ENCODE data around the gene EBP. TPM values are rescaled to one million over a fixed set of nuclear protein-coding genes. Genes with fewer than 3 reads are reported as not detected.

Gene EBP
- total RNA-seq, 4 donors from 2014 or later: 19.9 to 88.7 (median 67.6) TPM

GRCh38 chrX:48476919-48477318 lies 44.7 kb upstream of the EBP start:
- 78 to 80% methylated on average over 1 to 4 of the region's 4 CpGs for WGBS, 2 donors (ENCODE audit: low coverage in 1 of 2)
- intact Hi-C loops (cut with DNase I; ENCODE audit: low total_unique reads) (no loop called here), in situ Hi-C loops (cut with MboI; ENCODE audit: low pct_ligation_motif_present in 1 of 4, low pct_unique_long_range_greater_than_20kb in 1 of 4, low sequenced_read_pairs in 3 of 4) (loop anchor here in 2 of 4 donors (25.0 kb wide), 1 partner anchor 390 kb away; no protein-coding TSS in a partner anchor)
- no peak for DNase-seq
- Histone ChIP-seq H3K9me3 (no peaks in the 10 kb centered on the region), H3K27me3 (no peaks in the 10 kb centered on the region), H3K4me1 (peaks cover 0 to 16% (median 6%) of the 10 kb centered on the region in 4 donors), H3K36me3 (no peaks in the 10 kb centered on the region), H3K4me3 (peak overlapping the region in 3 of 4 donors; percentile 55 to 80 (median 70)), H3K27ac (peak overlapping the region in 3 of 4 donors; percentile 85 to 88 (median 85))
- no peak for TF ChIP-seq POLR2AphosphoS5 (IDR thresholded peaks at IDR 0.05)
- TF ChIP-seq EP300 (IDR thresholded peaks at IDR 0.05; ENCODE audit: low read depth): no peak
- TF ChIP-seq, protein P1, sequence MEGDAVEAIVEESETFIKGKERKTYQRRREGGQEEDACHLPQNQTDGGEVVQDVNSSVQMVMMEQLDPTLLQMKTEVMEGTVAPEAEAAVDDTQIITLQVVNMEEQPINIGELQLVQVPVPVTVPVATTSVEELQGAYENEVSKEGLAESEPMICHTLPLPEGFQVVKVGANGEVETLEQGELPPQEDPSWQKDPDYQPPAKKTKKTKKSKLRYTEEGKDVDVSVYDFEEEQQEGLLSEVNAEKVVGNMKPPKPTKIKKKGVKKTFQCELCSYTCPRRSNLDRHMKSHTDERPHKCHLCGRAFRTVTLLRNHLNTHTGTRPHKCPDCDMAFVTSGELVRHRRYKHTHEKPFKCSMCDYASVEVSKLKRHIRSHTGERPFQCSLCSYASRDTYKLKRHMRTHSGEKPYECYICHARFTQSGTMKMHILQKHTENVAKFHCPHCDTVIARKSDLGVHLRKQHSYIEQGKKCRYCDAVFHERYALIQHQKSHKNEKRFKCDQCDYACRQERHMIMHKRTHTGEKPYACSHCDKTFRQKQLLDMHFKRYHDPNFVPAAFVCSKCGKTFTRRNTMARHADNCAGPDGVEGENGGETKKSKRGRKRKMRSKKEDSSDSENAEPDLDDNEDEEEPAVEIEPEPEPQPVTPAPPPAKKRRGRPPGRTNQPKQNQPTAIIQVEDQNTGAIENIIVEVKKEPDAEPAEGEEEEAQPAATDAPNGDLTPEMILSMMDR (IDR thresholded peaks at IDR 0.05): no peak
- TF ChIP-seq POLR2A (IDR thresholded peaks at IDR 0.05): no peak

DNA sequence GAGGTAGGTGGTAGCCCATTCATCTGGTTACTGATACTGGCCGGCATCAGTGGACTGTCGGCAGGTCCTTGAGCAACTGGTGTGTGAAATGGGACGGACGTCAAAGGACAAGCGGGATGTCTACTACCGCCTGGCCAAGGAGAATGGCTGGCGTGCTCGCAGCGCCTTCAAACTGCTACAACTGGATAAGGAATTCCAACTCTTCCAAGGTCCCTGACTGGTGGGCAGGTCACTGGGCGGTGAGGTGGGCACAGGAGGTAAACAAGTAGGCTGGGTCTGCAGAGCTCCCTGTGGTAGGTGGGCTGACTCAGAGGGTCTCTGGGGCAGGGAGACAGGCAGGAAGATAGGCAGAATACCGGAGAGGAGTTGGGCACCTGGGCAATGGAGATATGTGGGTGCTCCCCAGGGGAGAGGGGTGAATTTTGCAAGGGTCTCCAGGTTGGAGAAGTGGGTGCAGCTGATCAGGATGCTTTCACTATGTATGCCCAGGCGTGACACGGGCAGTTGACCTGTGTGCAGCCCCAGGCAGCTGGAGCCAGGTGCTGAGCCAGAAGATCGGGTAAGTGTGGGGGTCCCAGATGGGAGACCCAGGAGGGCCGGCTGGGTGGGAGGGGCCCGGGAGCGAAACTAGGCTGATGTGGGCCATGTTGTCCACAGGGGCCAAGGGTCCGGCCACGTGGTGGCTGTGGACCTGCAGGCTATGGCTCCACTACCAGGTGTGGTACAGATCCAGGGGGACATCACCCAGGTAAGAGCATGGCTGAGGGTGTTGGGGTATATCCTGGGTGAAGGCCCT lies 43.5 kb upstream of the EBP start:
- no peak overlapping the region for H3K4me3 ChIP-seq
- no peaks in the 10 kb centered on the region for H3K36me3 ChIP-seq
- H3K4me1 ChIP-seq: peaks cover 0 to 16% (median 6%) of the 10 kb centered on the region in 4 donors
- H3K27ac ChIP-seq: no peak overlapping the region
- no peak for DNase-seq
- in situ Hi-C loops (cut with MboI; ENCODE audit: low pct_ligation_motif_present in 1 of 4, low pct_unique_long_range_greater_than_20kb in 1 of 4, low sequenced_read_pairs in 3 of 4): loop anchor here in 2 of 4 donors (25.0 kb wide), 1 partner anchor 391 kb away; no protein-coding TSS in a partner anchor
- intact Hi-C loops (cut with DNase I; ENCODE audit: low total_unique reads): no loop called here
- H3K9me3 ChIP-seq: no peaks in the 10 kb centered on the region
- TF ChIP-seq, protein P1 (IDR thresholded peaks at IDR 0.05): no peak
- TF ChIP-seq EP300 (IDR thresholded peaks at IDR 0.05; ENCODE audit: low read depth): no peak
- TF ChIP-seq POLR2AphosphoS5 (IDR thresholded peaks at IDR 0.05): no peak
- no peak for TF ChIP-seq POLR2A (IDR thresholded peaks at IDR 0.05)
- H3K27me3 ChIP-seq: no peaks in the 10 kb centered on the region
- 92% methylated on average over 19 of the region's 19 CpGs; no CpG with 5 or more reads in 1 of the 2 donors for WGBS, 2 donors (ENCODE audit: low coverage in 1 of 2)

- intact Hi-C loops (cut with DNase I; ENCODE audit: low total_unique reads): no loop called here
- TF ChIP-seq POLR2A (IDR thresholded peaks at IDR 0.05): no peak
- TF ChIP-seq EP300 (IDR thresholded peaks at IDR 0.05; ENCODE audit: low read depth): no peak
- TF ChIP-seq, protein P1 (IDR thresholded peaks at IDR 0.05): no peak
- TF ChIP-seq POLR2AphosphoS5 (IDR thresholded peaks at IDR 0.05): no peak
- Histone ChIP-seq H3K27ac (no peak overlapping the region), H3K27me3 (no peaks in the 10 kb centered on the region), H3K36me3 (no peaks in the 10 kb centered on the region), H3K4me3 (no peak overlapping the region), H3K9me3 (no peaks in the 10 kb centered on the region), H3K4me1 (peaks cover 0 to 16% (median 6%) of the 10 kb centered on the region in 4 donors)
- WGBS, 2 donors (ENCODE audit: low coverage in 1 of 2): 79% methylated on average over 5 of the region's 5 CpGs; no CpG with 5 or more reads in 1 of the 2 donors
- no peak for DNase-seq
- in situ Hi-C loops (cut with MboI; ENCODE audit: low pct_ligation_motif_present in 1 of 4, low pct_unique_long_range_greater_than_20kb in 1 of 4, low sequenced_read_pairs in 3 of 4): loop anchor here in 2 of 4 donors (25.0 kb wide), 1 partner anchor 392 kb away; no protein-coding TSS in a partner anchor
Observed at GRCh38 chrX:48478806-48479205, 42.8 kb upstream of the EBP start.

GRCh38 chrX:48480142-48480541 lies 41.5 kb upstream of the EBP start:
- Histone ChIP-seq H3K9me3 (no peaks in the 10 kb centered on the region), H3K4me1 (peaks cover 0 to 11% (median 5%) of the 10 kb centered on the region in 4 donors), H3K27ac (no peak overlapping the region), H3K4me3 (no peak overlapping the region), H3K27me3 (no peaks in the 10 kb centered on the region), H3K36me3 (no peaks in the 10 kb centered on the region)
- 83 to 100% methylated on average over 1 to 3 of the region's 3 CpGs for WGBS, 2 donors (ENCODE audit: low coverage in 1 of 2)
- no peak for DNase-seq
- in situ Hi-C loops (cut with MboI; ENCODE audit: low pct_ligation_motif_present in 1 of 4, low pct_unique_long_range_greater_than_20kb in 1 of 4, low sequenced_read_pairs in 3 of 4): loop anchor here in 2 of 4 donors (25.0 kb wide), 1 partner anchor 393 kb away; no protein-coding TSS in a partner anchor
- TF ChIP-seq POLR2AphosphoS5 (IDR thresholded peaks at IDR 0.05) (no peak), EP300 (IDR thresholded peaks at IDR 0.05; ENCODE audit: low read depth) (no peak), POLR2A (IDR thresholded peaks at IDR 0.05) (no peak)
- TF ChIP-seq, protein P1 (IDR thresholded peaks at IDR 0.05): no peak
- intact Hi-C loops (cut with DNase I; ENCODE audit: low total_unique reads): no loop called here
